GM18909 (cell line): ENCODE measurements around the gene CDC42BPA.
"Not testable (repeated sequence)": the region's sequence is repeated elsewhere in the genome, so short reads cannot be mapped to it uniquely, and the experiment has no call there.

Source experiments
- ATAC-seq: cut with Tn5 transposase; IDR thresholded peaks from one replicate; pipeline ENCODE4 v1.9.1; 2021; ENCODE audit warnings: mild to moderate bottlenecking; ENCODE audit not compliant: unreplicated experiment, poor library complexity

The CDC42BPA gene

GRCh38 chr1:227156520-227156919 lies 161.8 kb downstream of the CDC42BPA start:
- ATAC-seq, result no peak

GRCh38 chr1:227155688-227156087 lies 162.6 kb downstream of the CDC42BPA start:
- no peak for ATAC-seq

GRCh38 chr1:227155004-227155403 lies 163.3 kb downstream of the CDC42BPA start:
- ATAC-seq, result no peak

GRCh38 chr1:227152525-227152924 lies 165.8 kb downstream of the CDC42BPA start:
- ATAC-seq, result no peak

GRCh38 chr1:227140376-227140775 lies 177.9 kb downstream of the CDC42BPA start:
- ATAC-seq, result no peak

GRCh38 chr1:227136210-227136820 lies 182.0 kb downstream of the CDC42BPA start:
- no peak for ATAC-seq

- ATAC-seq, result no peak
These were observed 183.5 kb downstream of the CDC42BPA start for GRCh38 chr1:227134686-227135314.

GRCh38 chr1:227132695-227133094 lies 185.6 kb downstream of the CDC42BPA start:
- not testable (repeated sequence) for ATAC-seq

- ATAC-seq, result no peak
These were observed 187.1 kb downstream of the CDC42BPA start for GRCh38 chr1:227131193-227131592.

- ATAC-seq, result no peak
These were observed 190.4 kb downstream of the CDC42BPA start for GRCh38 chr1:227127891-227128290.

GRCh38 chr1:227125929-227126545 lies 192.3 kb downstream of the CDC42BPA start:
- ATAC-seq, result no peak

- ATAC-seq, result no peak
These were observed 193.8 kb downstream of the CDC42BPA start for GRCh38 chr1:227124473-227124872.

GRCh38 chr1:227120826-227121225 lies 197.5 kb downstream of the CDC42BPA start:
- ATAC-seq, result no peak

- ATAC-seq, result no peak
These were observed 205.8 kb downstream of the CDC42BPA start for GRCh38 chr1:227112538-227112937.

- ATAC-seq, result no peak
These were observed 206.5 kb downstream of the CDC42BPA start for GRCh38 chr1:227111782-227112181.

- not testable (repeated sequence) for ATAC-seq
These were observed 213.0 kb downstream of the CDC42BPA start for GRCh38 chr1:227105291-227105690.

- no peak for ATAC-seq
These were observed 216.2 kb downstream of the CDC42BPA start for GRCh38 chr1:227102056-227102455.

- no peak for ATAC-seq
These were observed 223.9 kb downstream of the CDC42BPA start for GRCh38 chr1:227094249-227094966.

- no peak for ATAC-seq
These were observed 225.0 kb downstream of the CDC42BPA start for GRCh38 chr1:227093309-227093708.

GRCh38 chr1:227092069-227092468 lies 226.2 kb downstream of the CDC42BPA start:
- no peak for ATAC-seq

- ATAC-seq, result no peak
These were observed 231.7 kb downstream of the CDC42BPA start for GRCh38 chr1:227086636-227087035.
